GM12878 (cell line): ENCODE data around the gene RPL29. TPM values are rescaled to one million over a fixed set of nuclear protein-coding genes. Genes with fewer than 3 reads are reported as not detected.

ENCODE experiments used
- CBFB ChIP-seq: IDR thresholded peaks from 2 replicates; pipeline ENCODE4 v1.6.1; 2016; ENCODE audit warnings: antibody characterized with exemption, low read depth
- IRF4 ChIP-seq: IDR thresholded peaks from 2 replicates; pipeline ENCODE4 v1.6.1; 2011; ENCODE audit warnings: low read depth, low read length
- IRF5 ChIP-seq: fragments of 450-650 bp; IDR thresholded peaks from 2 replicates; pipeline ENCODE4 v1.6.1; 2017; ENCODE audit warnings: borderline replicate concordance
- LARP7 ChIP-seq: fragments of 450-650 bp; IDR thresholded peaks from 2 replicates; pipeline ENCODE4 v1.6.1; 2017; ENCODE audit warnings: mild to moderate bottlenecking
- MLLT1 ChIP-seq: fragments of 450-650 bp; IDR thresholded peaks from 2 replicates; pipeline ENCODE4 v1.6.1; 2016; ENCODE audit warnings: mild to moderate bottlenecking
- POLR2A ChIP-seq: IDR thresholded peaks from 2 replicates; pipeline ENCODE4 v1.6.1; 2011; ENCODE audit warnings: low read depth, mild to moderate bottlenecking, low read length
- POU2F2 ChIP-seq: IDR thresholded peaks from 3 replicates; pipeline ENCODE4 v1.6.1; 2011; ENCODE audit warnings: low read depth, mild to moderate bottlenecking, low read length, borderline replicate concordance
- RB1 ChIP-seq: fragments of 450-650 bp; formaldehyde crosslinking; IDR thresholded peaks from 2 replicates; pipeline ENCODE4 v1.6.1; 2017; ENCODE audit warnings: mild to moderate bottlenecking, borderline replicate concordance
- RUNX3 ChIP-seq: IDR thresholded peaks from 2 replicates; pipeline ENCODE4 v1.6.1; 2012; ENCODE audit warnings: low read length, inconsistent platforms
- SIN3A ChIP-seq: IDR thresholded peaks from 2 replicates; pipeline ENCODE4 v1.6.1; 2012; ENCODE audit warnings: low read depth, low read length, improper control_type of control experiment
- SKIL ChIP-seq: fragments of 450-650 bp; IDR thresholded peaks from 2 replicates; pipeline ENCODE4 v1.6.1; 2017; ENCODE audit warnings: mild to moderate bottlenecking, low read depth, inconsistent platforms; ENCODE audit not compliant: poor library complexity, severe bottlenecking
- SMAD5 ChIP-seq: IDR thresholded peaks from 2 replicates; pipeline ENCODE4 v1.6.1; 2016; ENCODE audit warnings: antibody characterized with exemption, low read depth
- SREBF1 ChIP-seq: IDR thresholded peaks from 2 replicates; pipeline ENCODE4 v1.6.1; 2012; ENCODE audit warnings: mild to moderate bottlenecking, low read length
- TCF3 ChIP-seq: IDR thresholded peaks from 2 replicates; pipeline ENCODE4 v1.6.1; 2012; ENCODE audit warnings: low read depth, mild to moderate bottlenecking, low read length, borderline replicate concordance; ENCODE audit not compliant: insufficient read depth
- YBX1 ChIP-seq: fragments of 450-650 bp; IDR thresholded peaks from 2 replicates; pipeline ENCODE4 v1.6.1; 2016; ENCODE audit warnings: antibody characterized with exemption
- ZBED1 ChIP-seq: IDR thresholded peaks from 2 replicates; pipeline ENCODE4 v1.6.1; 2016; ENCODE audit warnings: borderline replicate concordance
- ZBTB11 ChIP-seq: fragments of 450-650 bp; formaldehyde crosslinking; IDR thresholded peaks from 2 replicates; pipeline ENCODE4 v1.5.0; 2022; ENCODE audit warnings: mild to moderate bottlenecking, missing genetic modification characterization
- ZBTB4 ChIP-seq: fragments of 450-650 bp; formaldehyde crosslinking; IDR thresholded peaks from 2 replicates; pipeline ENCODE4 v1.4.0; 2022; ENCODE audit warnings: mild to moderate bottlenecking, moderate library complexity
- ZNF217 ChIP-seq: fragments of 450-650 bp; IDR thresholded peaks from 2 replicates; pipeline ENCODE4 v1.6.1; 2017; ENCODE audit warnings: antibody characterized with exemption, mild to moderate bottlenecking
- ZNF622 ChIP-seq: fragments of 450-650 bp; IDR thresholded peaks from 2 replicates; pipeline ENCODE4 v1.6.1; 2017; ENCODE audit warnings: mild to moderate bottlenecking, inconsistent platforms
- polyA plus RNA-seq, 11 experiments: library from polyadenylated mRNA; depleted of rRNA in 4 of 11; unstranded in 6 of 11; stranded (reverse) in 5 of 11; fragments of >200 nt; fragmentation: Nextera tagmentation in 4 of 11; fragmentation: Illumina TruSeq in 1 of 11; extraction: Ambion mirVana in 4 of 11; extraction: Trizol in 1 of 11; gene quantifications; 1 replicate in 1 of 11; 2 replicates in 10 of 11; pipeline versions ENCODE4 v1.2.1 to v1.2.3, GENCODE V29; 2011 to 2016; ENCODE audit warnings: inconsistent platforms in 2 of 11, missing spikeins in 2 of 11, low read depth in 1 of 11
- total RNA-seq, 4 experiments: library from RNA; depleted of rRNA in 3 of 4; stranded (reverse); fragments of >200 nt in 3 of 4; fragmentation: Illumina TruSeq in 1 of 4; extraction: Trizol in 1 of 4; gene quantifications; 2 replicates each; pipeline versions ENCODE4 v1.2.1 to v1.2.3, GENCODE V29; 2013 to 2021

Gene RPL29
- total and polyA plus RNA-seq, 10 of the 15 experiments (the other 5 are each of a cell fraction or from before 2014, with no cell fraction given), result 1,053 to 2,477 (median 1,657) TPM

- TF ChIP-seq MLLT1 (no peak), SKIL (no peak), CBFB (no peak), LARP7 (0 out of 2 replicates have a peak, but pooled peaks have one; percentile 28), IRF4 (no peak), ZNF622 (no peak), SIN3A (peak; percentile 47; the same call in 1 of the 2 replicates), ZBTB11 (CRISPR knock-in tag) (no peak), TCF3 (no peak), IRF5 (no peak), YBX1 (no peak), POLR2A (peak; percentile 81; the same call in 1 of the 2 replicates), SREBF1 (no peak), SMAD5 (no peak), ZBTB4 (CRISPR knock-in tag) (no peak), ZBED1 (no peak), RUNX3 (no peak), ZNF217 (no peak), POU2F2 (0 out of 3 replicates have a peak, but pooled peaks have one; percentile 6), RB1 (no peak; the same call in 1 of the 2 replicates)
Observed at GRCh38 chr3:51982838-51983577, 12.7 kb downstream of the RPL29 start, which contains the start of gene ACY1 (continued).
